Activated CD8-positive, alpha-beta memory T cell treated with anti-CD3 and anti-CD28 coated beads for 48 hours (primary cell): Measurements from ENCODE around the gene LAMA3.

Experiments
- DNase-seq, 3 experiments: peaks; one replicate each; pipeline ENCODE4 v3.0.0-alpha.2; 2020; ENCODE audit warnings: low read depth in 2 of 3, low spot score in 2 of 3

LAMA3 gene

GRCh38 chr18:23875966-23876895, 187.0 kb downstream of the LAMA3 start:
- DNase-seq, result no peak

DNA sequence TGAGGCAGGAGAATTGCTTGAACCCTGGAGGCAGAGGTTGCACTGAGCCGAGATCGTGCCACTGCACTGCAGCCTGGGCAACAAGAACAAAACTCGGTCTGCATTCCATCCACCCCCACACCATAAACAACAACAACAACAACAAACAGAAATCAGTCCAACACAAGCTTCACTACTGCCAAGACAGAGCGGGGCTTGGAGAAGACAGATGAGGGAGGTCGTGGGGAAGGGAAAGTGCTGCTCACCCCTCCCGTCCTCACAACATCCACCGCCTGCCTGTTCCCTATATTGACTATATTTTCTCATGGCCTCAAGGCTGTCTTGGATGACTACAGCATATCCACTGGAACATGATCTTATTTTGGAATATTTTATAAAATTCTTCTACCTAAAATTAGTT, 187.7 kb downstream of the LAMA3 start:
- no peak for DNase-seq

- DNase-seq, result no peak
Measured at GRCh38 chr18:23877371-23877770, 188.1 kb downstream of the LAMA3 start.

GRCh38 chr18:23878336-23878900, 189.2 kb downstream of the LAMA3 start:
- DNase-seq, result no peak

- DNase-seq, result no peak
Measured at GRCh38 chr18:23879126-23879525, 189.9 kb downstream of the LAMA3 start.

DNA sequence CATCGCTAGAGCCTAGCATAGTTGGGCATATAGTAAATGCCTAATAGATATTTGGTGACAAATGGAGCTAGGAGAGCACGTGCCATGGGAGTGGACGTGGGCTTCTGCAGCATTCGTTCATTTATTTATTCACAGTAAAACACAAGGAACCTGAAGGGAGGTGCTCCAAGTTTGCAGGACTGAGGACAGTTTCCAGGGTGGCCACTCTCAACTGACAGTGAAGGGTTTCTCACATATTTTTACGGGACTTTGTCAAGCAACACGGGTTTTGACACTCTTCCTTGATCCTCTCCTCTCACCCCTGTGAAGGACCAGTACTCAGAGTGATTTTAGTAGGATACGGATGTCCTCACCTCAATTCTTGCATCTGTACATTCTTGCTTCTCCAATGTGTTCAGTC, 190.3 kb downstream of the LAMA3 start:
- no peak for DNase-seq

DNA sequence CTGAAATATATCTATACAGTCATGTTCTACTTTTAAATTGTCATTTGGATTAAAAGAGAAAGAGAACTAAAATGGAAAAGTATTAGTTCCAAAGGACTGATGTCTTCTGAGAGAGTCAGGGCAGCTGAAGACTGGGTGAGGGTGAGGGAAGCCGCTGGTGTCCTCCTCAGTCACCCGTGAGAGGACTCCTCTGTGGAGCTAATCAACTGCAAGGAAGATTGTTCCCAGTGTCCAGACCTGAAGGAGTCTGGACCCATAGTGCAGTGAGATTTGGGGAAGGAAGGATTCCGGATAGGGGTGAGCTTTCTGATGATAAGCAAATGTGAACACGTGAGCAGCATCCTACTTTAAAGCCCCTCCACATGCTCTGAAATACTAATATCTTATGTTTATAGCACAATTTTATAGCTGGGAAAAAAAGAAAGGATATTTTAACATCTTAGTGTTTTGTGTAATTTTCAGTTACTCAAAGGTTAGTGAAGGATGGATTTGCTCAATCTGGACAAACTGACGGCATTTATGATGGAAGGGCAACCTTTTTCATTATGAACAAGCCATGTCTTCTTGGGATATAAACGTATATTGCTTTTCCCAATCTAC, 190.8 kb downstream of the LAMA3 start:
- DNase-seq, result no peak

DNA sequence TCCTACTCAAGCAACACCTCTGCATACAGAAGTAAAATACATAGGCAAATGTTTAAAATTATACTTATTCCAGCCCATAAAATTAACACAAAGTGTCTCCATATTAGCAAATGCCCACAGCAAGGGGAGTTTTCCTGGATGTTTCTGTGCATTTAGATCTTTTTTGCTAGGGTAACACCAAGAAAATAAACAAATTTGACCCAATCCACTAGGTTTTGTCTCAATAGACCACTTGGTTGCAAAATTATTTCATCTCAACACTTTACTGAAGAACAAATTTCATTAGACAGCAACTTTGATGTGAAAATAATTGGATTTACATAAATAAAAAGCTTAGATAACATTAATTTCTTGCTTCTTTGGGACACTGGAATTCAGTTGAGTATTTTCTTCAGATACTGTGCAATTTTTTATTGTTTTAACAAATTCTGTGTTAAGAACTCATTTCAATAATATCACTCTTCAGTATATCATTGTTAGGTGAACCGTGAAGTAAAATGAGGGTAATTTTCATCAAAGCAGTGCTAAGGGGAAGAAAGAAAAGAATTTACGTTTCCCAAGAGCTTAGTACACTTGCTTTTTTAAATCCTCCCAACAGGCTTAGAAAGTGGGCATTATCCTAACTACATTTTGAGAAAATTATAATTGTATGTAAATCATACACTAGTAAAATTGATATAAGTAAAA, 191.8 kb downstream of the LAMA3 start:
- DNase-seq, result no peak

DNA sequence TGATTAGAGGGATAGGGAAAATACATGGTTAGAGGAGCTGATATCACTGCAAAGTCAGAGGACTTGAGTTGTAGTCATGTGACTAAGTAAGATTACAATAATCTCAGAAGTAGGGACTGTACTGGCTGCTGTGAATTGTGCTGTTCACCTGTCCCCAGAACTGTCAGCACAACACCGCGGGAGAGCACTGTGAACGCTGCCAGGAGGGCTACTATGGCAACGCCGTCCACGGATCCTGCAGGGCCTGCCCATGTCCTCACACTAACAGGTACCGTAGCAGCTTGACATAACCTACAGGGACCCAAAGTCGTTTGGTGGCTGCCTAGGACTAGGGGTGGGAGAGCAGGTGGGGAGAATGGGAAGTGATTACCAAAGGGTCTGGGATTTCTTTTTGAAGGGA, 192.5 kb downstream of the LAMA3 start:
- no peak for DNase-seq

- DNase-seq, result no peak
Measured at GRCh38 chr18:23882616-23883276, 193.5 kb downstream of the LAMA3 start.

GRCh38 chr18:23883277-23883790, 194.1 kb downstream of the LAMA3 start:
- no peak for DNase-seq

DNA sequence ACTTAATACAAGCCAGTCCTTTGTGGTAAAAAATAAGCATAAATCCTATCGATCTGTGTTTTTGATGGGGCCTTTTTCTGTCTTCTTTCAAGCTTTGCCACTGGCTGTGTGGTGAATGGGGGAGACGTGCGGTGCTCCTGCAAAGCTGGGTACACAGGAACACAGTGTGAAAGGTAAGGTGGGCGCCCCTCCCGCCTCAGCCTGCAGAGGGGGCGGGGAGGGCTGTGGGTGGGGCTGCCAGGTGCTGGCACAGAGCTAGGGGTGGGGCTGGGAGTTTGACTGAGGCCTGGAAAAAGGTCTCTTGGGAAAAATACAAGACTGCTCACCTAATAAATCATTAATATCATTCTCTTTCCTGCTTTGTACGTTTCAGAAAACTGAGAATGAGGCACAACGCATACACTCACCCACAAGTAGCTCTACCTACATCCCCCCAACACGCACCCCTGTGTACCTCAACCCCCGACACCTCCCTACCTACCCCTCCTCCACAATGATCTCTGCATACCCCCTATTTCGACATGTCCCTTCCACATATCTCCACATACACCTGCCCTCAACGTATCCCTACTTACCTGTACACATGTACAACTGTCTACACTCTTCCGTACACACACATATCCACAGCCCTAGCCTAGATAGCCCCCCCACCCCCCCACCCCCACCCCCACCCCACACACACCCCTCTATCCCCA, 195.6 kb downstream of the LAMA3 start:
- no peak for DNase-seq

DNA sequence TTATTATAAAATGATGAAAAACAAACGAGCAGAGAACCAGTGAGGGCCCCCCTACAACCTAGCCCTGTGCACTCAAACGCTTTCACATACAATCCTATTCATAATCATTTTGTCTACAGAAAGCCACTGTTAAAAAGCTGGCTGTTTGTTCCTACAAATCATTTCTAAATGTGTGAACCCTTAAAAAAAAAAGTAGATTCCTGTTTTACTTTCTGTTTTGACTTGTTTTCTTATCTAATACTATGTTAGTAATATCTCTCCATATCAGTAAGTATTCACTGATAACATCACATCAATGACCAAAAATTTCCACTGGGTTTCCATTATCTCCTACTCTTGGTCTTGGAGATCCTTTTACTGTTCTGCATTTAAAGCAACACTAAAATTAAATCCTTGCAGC, 196.5 kb downstream of the LAMA3 start:
- DNase-seq, result no peak

DNA sequence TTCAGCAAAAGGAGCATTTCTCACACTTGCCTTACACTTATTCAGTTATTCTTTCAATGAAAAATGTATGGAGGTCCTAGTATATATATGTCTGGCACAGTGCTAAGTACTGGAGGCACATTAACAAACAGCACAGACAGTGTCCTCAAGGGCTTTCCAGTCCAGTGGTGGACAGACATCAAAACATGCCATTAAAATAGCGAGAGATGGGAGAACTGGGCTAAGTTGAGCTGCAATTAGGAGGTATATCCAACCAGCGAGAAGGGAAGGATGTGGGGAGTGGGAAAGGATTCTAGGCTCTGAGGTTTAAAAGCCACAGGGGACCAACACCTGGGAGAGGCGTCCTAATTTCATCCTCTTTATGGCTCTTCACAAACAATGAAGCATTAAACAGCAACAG, 197.8 kb downstream of the LAMA3 start:
- no peak for DNase-seq

GRCh38 chr18:23887493-23887892, 198.2 kb downstream of the LAMA3 start:
- no peak for DNase-seq

DNA sequence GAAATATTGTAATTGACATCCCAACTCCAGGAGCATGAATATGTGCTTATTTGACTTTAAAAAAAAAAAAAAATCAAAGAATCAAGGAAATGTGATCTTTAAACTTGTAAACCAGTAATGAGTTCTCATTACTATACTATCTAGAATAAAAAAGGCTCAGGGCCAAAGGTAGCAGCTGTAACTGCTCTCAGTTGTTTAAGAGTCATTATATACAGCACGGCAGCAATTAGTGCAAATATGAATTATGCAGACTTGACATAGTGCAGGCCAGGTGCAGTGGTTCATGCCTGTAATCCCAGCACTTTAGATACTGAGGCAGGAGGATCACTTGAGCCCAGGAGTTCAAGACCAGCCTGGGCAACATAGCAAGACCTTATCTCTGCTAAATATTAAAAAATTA, 199.6 kb downstream of the LAMA3 start:
- DNase-seq, result no peak

GRCh38 chr18:23889907-23890306, 200.7 kb downstream of the LAMA3 start:
- no peak for DNase-seq

- DNase-seq, result no peak
Measured at GRCh38 chr18:23890589-23890988, 201.3 kb downstream of the LAMA3 start.

GRCh38 chr18:23893653-23894052, 204.4 kb downstream of the LAMA3 start:
- no peak for DNase-seq

DNA sequence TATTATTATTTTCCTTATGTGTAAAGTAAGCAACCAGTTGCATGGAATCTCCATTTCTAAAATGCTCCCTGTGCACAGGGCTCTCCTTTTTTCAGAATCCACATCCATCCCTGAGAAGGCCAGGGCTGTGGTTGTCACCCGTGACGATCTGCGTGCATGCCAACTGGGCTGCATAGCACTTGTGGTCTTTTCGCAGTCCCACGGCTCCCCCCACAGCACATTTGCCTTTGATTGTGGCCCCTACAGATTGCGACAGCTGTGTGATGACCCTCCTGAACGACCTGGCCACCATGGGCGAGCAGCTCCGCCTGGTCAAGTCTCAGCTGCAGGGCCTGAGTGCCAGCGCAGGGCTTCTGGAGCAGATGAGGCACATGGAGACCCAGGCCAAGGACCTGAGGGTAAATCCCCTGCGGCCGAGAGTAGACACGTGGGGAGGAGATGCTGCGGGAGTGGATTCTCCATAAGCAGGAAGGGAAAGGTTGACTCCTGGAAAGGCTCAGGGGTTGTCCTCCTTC, 205.5 kb downstream of the LAMA3 start:
- no peak for DNase-seq
